Hepatic stellate cell (primary cell): ENCODE data around the gene CCDC149.

Experiments
- DNase-seq: peaks from one replicate; pipeline ENCODE4 v3.0.0; 2011; ENCODE audit warnings: low spot score

The CCDC149 gene

DNA sequence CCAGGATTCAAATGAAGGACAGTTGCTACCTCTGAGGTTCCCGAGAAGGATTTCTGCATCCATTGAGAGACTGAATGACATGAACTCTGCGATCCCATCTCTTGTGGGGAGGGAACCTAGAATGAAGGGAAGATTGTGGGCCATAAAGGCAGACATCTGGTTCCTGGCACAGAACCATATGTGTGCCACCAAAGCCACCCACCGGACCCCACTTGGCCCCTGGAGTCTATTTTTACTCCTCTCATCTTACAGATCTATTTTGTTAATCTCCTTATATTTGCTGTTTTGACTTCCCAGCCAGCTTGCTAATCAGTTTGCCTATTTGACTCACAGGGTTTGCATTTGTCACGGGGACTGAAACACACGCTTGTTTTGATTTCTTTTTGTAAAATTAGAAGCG, 110.2 kb downstream of the CCDC149 start:
- DNase-seq: no peak

- peak; percentile 24 for DNase-seq
Observed at GRCh38 chr4:24801136-24801855, 111.5 kb downstream of the CCDC149 start.

GRCh38 chr4:24800325-24800895, 112.4 kb downstream of the CCDC149 start:
- DNase-seq: no peak

- DNase-seq: no peak
Observed at GRCh38 chr4:24799544-24800324, 113.1 kb downstream of the CCDC149 start.

GRCh38 chr4:24799196-24799543, 113.7 kb downstream of the CCDC149 start:
- no peak for DNase-seq

DNA sequence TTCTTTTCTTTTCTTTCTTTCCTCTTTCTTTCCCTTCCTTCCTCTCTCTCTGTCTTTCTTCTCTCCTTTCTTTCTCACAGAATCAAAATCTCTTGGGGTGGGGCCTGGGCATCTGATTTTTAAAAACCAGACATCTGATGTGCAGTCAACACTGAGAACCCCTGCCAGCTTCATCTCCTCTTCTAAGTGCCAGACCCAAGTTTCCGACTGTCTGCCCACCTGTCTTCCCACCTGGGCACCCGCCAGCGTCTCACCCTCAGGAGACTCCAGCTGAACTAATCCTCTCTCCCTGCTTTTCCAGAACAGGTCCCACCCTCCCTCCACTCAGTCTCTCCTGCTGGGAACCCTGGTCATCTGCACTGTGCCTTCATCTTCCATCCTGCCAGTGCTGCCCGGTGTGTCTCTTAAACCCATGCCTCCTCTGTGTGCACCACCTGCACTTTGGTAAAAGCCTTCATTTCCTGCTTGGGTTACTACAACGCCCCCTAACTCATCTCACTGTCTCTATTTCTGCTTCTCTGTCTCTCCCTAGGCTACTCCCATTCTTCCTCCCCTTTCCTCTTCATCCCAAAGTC, 114.7 kb downstream of the CCDC149 start:
- no peak for DNase-seq

- no peak for DNase-seq
Observed at GRCh38 chr4:24796620-24797019, 116.2 kb downstream of the CCDC149 start.

DNA sequence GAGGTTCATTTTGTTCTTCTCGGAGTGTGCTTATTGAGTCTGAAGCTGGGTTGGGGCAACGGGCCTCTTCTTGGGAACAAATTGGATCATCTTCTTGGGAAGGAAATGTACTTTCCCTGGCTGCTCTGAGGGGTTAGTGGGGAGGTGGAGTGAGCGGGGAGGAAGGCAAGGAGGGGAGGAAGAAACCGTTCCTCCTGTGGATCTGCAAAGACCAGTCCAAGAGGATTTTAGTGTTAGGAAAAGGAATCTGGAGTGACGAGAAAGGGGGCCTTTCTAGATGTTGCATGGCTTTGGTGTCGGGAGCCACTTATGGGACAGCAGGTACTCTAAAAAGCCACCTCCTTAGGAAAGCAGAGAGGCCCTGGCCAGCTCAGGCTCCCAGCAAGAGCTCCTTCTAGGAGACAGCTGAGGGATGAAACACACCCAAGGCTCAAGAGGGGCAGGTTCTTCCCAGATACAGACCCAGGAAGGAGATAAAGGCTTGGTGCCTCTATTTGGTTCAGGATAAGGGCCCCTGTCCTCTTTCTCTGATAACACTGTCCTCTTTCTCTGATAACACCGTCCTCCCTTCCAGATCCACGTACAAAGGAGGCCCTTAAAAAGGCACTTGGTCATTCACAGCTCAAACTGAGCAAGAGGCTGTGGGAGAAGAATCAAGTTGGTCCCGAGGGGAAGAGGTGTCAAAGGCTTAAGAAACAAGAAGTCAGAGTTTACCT, 117.0 kb downstream of the CCDC149 start:
- DNase-seq: no peak

DNA sequence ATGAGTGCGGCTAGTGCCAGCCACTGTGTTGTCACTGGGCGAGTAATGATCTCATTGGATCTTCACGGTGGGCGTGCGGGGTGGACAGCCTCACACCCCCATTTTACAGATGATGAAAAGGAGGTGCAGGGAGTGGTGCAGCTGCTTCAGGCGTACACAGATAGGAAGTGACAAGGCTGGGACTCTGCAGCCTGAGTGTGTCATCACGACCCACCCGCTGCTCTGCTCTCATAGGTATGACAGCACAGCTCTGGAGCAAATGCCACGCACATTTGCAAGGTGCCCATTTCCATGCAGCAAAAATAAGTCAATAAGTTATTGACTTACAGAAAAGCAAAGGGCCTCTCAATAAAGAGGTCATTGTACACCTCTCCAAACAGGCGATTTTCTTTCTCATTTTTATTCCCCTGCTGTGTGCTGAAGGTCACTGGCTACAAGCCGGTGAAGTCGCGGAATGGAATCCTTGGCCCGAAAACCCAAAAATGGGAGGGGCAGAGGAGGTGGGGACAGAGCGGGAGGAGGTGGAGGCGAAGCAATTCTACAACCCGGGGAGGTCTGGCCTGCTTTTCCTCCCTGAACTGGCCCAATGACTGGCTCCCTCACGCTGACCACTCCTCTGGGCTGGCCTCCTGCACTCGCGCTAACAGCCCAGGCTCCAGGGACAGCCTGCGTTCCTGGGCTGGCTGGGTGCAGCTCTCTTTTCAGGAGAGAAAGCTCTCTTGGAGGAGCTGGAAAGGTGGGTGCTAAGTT, 117.8 kb downstream of the CCDC149 start, which contains the start of gene SOD3:
Gene SOD3 (plus strand): TSS at position 658 of the 750 bp plus-strand sequence. CDS start 3,949 bp downstream, outside the sequence.
- DNase-seq: peak; percentile 92

DNA sequence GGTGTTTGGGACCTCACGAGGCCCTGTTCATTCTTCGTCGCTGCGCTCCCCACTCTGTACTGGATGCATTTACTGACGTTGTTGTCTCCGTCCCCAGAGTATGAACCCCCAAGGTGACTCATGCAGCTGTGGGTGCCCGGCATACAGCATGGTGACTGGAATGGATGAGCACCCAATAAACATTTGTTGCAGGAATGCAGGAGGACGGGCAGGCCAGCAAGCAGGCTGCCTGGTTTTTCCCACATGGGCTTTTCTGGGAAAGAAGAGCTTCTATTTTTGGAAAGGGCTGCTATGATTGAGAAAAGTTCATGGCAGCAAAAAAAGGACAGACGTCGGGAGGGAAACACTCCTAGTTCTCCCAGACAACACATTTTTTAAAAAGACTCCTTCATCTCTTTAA, 118.4 kb downstream of the CCDC149 start:
- DNase-seq: peak; percentile 72

GRCh38 chr4:24794051-24794450, 118.8 kb downstream of the CCDC149 start:
- no peak for DNase-seq

GRCh38 chr4:24793219-24794005, 119.4 kb downstream of the CCDC149 start:
- peak; percentile 35 for DNase-seq

- DNase-seq: no peak
Observed at GRCh38 chr4:24792552-24792951, 120.3 kb downstream of the CCDC149 start.

- no peak for DNase-seq
Observed at GRCh38 chr4:24791043-24791442, 121.8 kb downstream of the CCDC149 start.

GRCh38 chr4:24783506-24783905, 129.3 kb downstream of the CCDC149 start:
- DNase-seq: no peak

- no peak for DNase-seq
Observed at GRCh38 chr4:24781999-24782745, 130.7 kb downstream of the CCDC149 start.

- no peak for DNase-seq
Observed at GRCh38 chr4:24780936-24781495, 131.8 kb downstream of the CCDC149 start.

DNA sequence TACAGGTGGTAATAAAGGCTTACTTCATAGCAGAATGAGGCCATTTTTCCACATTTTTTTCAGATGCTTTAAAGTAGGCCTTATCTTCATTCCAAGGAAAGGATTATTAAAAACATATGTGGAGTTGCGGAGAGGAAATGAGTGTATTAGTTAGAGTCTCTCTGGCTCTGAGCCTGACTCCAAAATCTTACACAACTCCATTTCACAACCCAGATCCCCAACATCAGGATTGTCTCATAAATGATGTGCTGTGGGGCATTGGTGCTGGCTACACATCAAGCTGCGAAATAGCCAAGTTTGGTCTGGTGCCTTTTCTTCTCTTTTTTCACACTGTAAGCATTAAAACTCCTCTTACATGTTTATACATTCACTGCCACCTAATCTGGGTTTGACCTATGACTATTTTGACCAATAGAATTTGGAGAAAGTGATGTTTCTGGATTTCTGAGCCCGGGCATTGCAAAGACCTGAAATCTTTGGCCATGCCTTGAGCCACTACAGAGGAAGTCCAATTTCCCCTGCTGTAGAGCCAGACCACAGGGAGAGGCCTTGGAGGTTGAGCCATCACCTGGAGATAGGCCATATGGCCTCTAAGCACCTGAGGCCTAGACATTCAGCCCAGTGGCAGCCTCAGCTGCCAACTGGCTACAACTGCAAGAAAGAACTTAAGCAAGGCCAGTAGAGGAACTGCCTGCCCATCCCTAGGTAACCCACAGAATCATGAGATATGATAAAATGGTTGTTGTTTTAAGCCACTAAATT, 134.2 kb downstream of the CCDC149 start:
- DNase-seq: peak; percentile 59
